ENCODE data around the gene TBC1D9B. TPM values are rescaled to one million over a fixed set of nuclear protein-coding genes. Genes with fewer than 3 reads are reported as not detected.
A peak's percentile ranks its signal among the peaks of the same experiment; 100 is the strongest.

The TBC1D9B gene
- polyA plus RNA-seq, 2 of the 4 experiments (the other 2 are of a cell fraction) = 37.2 to 64.7 TPM

GRCh38 chr5:179870952-179871351 lies 36.7 kb downstream of the TBC1D9B start (continued):
- no peak for TF ChIP-seq ATOH8 (CRISPR knock-in tag; IDR thresholded peaks at IDR 0.05; ENCODE audit: low read depth)

- FAIRE-seq (no peak), DNase-seq (ENCODE audit: low read depth in 1 of 2, low spot score in 1 of 2) (peak; percentile 56 to 65), ATAC-seq (peak in 1 of 2 experiments; percentile 66; a peak in 3 of 6 replicates)
- no peak overlapping the region for H3K27ac ChIP-seq
- H3K4me3 ChIP-seq = no peak overlapping the region
- POLR2A ChIA-PET = interaction anchor here (0.6 kb wide), 1 partner anchor 23 kb away, joined by 6 read pairs; no protein-coding TSS in a partner anchor
- no peak overlapping the region for H3K4me2 ChIP-seq
- 85% methylated on average over 12 of the region's 17 CpGs for WGBS (ENCODE audit: missing lambda C conversion rate)
- H3K9me3 ChIP-seq = no peaks in the 10 kb centered on the region
- CTCF ChIA-PET = interaction anchor here (0.9 to 1.6 kb wide), 3 partner anchors 9 to 36 kb away, joined by 3 to 6 read pairs (median 5); no protein-coding TSS in a partner anchor
- no peaks in the 10 kb centered on the region for H3K4me1 ChIP-seq
- peak; percentile 19 to 47; a peak in 3 of 5 replicates for TF ChIP-seq RAD21 (conservative IDR thresholded peaks at IDR 0.05 in 1 of 2, IDR thresholded peaks at IDR 0.05 in 1 of 2)
- TF ChIP-seq CTCF (IDR thresholded peaks at IDR 0.05) = peak; percentile 30; the same call in 1 of the 3 replicates
- no peak for TF ChIP-seq TP53 (CRISPR knock-in tag; IDR thresholded peaks at IDR 0.05)
- TF ChIP-seq REST (IDR thresholded peaks at IDR 0.05) = no peak
Measured at GRCh38 chr5:179870403-179870903, 37.2 kb downstream of the TBC1D9B start.

- TF ChIP-seq HDAC2 (IDR thresholded peaks at IDR 0.05) (no peak), MAX (IDR thresholded peaks at IDR 0.05) (no peak), HEYL (CRISPR knock-in tag; IDR thresholded peaks at IDR 0.05) (no peak), JUN (IDR thresholded peaks at IDR 0.05) (no peak), EHMT2 (IDR thresholded peaks at IDR 0.05; ENCODE audit: low read depth) (no peak), ZFP36 (IDR thresholded peaks at IDR 0.05; ENCODE audit: borderline replicate concordance, partially characterized antibody) (no peak), TFCP2L1 (CRISPR knock-in tag; IDR thresholded peaks at IDR 0.05) (no peak), USF2 (IDR thresholded peaks at IDR 0.05) (no peak), MAFK (IDR thresholded peaks at IDR 0.05; ENCODE audit: partially characterized antibody) (no peak), MAZ (IDR thresholded peaks at IDR 0.05; ENCODE audit: borderline replicate concordance, low read depth, low read length) (no peak), RARB (CRISPR knock-in tag; IDR thresholded peaks at IDR 0.05) (no peak), PHF8 (IDR thresholded peaks at IDR 0.05; ENCODE audit: borderline replicate concordance, low read depth) (no peak), CHD4 (IDR thresholded peaks at IDR 0.05; ENCODE audit: borderline replicate concordance) (no peak), NR3C1 (IDR thresholded peaks at IDR 0.05) (no peak), FOSL2 (IDR thresholded peaks at IDR 0.05) (no peak), FOSL2 (CRISPR knock-in tag; IDR thresholded peaks at IDR 0.05) (no peak), EHF (CRISPR knock-in tag; IDR thresholded peaks at IDR 0.05) (no peak)
- Histone ChIP-seq H3K4me3 (no peak overlapping the region), H3K9me3 (no peaks in the 10 kb centered on the region), H3K4me1 (no peaks in the 10 kb centered on the region), H3K4me2 (no peak overlapping the region), H3K27ac (no peak overlapping the region)
- WGBS (ENCODE audit: missing lambda C conversion rate) = 88% methylated on average over 15 of the region's 16 CpGs
- CTCF ChIA-PET = interaction anchor here (0.9 to 2.2 kb wide), 7 partner anchors 8 to 68 kb away, joined by 3 to 7 read pairs (median 4); no protein-coding TSS in a partner anchor
- no peak for ATAC-seq
- POLR2A ChIA-PET = interaction anchor here (0.6 kb wide), 1 partner anchor 23 kb away, joined by 6 read pairs; no protein-coding TSS in a partner anchor
- no peak for DNase-seq (ENCODE audit: low read depth in 1 of 2, low spot score in 1 of 2)
- no peak for FAIRE-seq
Measured at GRCh38 chr5:179869641-179870402, 37.9 kb downstream of the TBC1D9B start.

Measured in A549 (cell line).